OCI-LY3 (cell line): ENCODE measurements around the gene MACROD2.

Source experiments
- CTCF ChIP-seq: fragments of 200-600, 300-600 bp; sonication (generic); IDR thresholded peaks from 2 replicates; pipeline ENCODE4 v1.5.1; 2014; ENCODE audit warnings: antibody characterized with exemption, low read length, low read depth
- EZH2phosphoT487 ChIP-seq: fragments of 200-600 bp; shearing (Covaris generic); IDR thresholded peaks from 2 replicates; pipeline ENCODE4 v1.6.1; 2018; ENCODE audit warnings: antibody characterized with exemption, mixed run types, low read depth

GRCh38 chr20:15818651-15819071, 1823.3 kb downstream of the MACROD2 start:
- TF ChIP-seq CTCF = no peak
- no peak for TF ChIP-seq EZH2phosphoT487
